ENCODE measurements around the gene TNC. TPM values are rescaled to one million over a fixed set of nuclear protein-coding genes. Genes with fewer than 3 reads are reported as not detected.

The TNC gene
- total RNA-seq, 1 donor from 2014 or later, result 137 TPM

GRCh38 chr9:115103746-115104477, 14.0 kb downstream of the TNC start:
- H3K36me3 ChIP-seq, result no peaks in the 10 kb centered on the region
- intact Hi-C loops (cut with DNase I), result no loop called here
- no peaks in the 10 kb centered on the region for H3K9me3 ChIP-seq
- H3K27me3 ChIP-seq, result no peaks in the 10 kb centered on the region
- DNase-seq (ENCODE audit: low spot score in 2 of 2), result no peak
- TF ChIP-seq, protein P1, sequence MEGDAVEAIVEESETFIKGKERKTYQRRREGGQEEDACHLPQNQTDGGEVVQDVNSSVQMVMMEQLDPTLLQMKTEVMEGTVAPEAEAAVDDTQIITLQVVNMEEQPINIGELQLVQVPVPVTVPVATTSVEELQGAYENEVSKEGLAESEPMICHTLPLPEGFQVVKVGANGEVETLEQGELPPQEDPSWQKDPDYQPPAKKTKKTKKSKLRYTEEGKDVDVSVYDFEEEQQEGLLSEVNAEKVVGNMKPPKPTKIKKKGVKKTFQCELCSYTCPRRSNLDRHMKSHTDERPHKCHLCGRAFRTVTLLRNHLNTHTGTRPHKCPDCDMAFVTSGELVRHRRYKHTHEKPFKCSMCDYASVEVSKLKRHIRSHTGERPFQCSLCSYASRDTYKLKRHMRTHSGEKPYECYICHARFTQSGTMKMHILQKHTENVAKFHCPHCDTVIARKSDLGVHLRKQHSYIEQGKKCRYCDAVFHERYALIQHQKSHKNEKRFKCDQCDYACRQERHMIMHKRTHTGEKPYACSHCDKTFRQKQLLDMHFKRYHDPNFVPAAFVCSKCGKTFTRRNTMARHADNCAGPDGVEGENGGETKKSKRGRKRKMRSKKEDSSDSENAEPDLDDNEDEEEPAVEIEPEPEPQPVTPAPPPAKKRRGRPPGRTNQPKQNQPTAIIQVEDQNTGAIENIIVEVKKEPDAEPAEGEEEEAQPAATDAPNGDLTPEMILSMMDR (IDR thresholded peaks at IDR 0.05), result no peak
- H3K4me3 ChIP-seq, result no peak overlapping the region
- H3K4me1 ChIP-seq, result no peaks in the 10 kb centered on the region
- no peak overlapping the region for H3K27ac ChIP-seq

DNA sequence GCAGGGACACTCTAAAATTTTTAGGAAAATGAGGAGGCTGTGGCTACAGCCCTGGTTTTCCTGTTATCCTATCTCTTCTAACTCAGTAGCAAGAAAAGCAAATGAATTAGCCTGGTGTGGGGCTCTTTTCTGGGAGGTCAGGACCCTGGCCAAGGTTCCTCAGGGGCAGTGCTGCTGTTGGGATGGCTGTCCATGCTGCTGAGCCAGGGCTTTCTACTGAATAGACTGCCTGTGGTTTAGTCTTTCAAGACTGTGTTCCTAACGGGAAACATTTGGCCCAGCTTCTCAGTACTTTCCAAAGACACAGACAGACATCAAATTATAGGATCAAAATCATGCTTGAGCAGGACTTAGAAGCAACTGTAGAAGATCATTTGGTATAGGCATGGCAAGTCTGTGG, 18.1 kb downstream of the TNC start:
- no peak for DNase-seq (ENCODE audit: low spot score in 2 of 2)
- TF ChIP-seq, protein P1 (IDR thresholded peaks at IDR 0.05), result no peak
- Histone ChIP-seq H3K27ac (no peak overlapping the region), H3K27me3 (no peaks in the 10 kb centered on the region), H3K36me3 (no peaks in the 10 kb centered on the region), H3K4me1 (peaks cover 4 to 7% of the 10 kb centered on the region in 2 donors), H3K9me3 (no peaks in the 10 kb centered on the region), H3K4me3 (no peak overlapping the region)
- intact Hi-C loops (cut with DNase I), result no loop called here

DNA sequence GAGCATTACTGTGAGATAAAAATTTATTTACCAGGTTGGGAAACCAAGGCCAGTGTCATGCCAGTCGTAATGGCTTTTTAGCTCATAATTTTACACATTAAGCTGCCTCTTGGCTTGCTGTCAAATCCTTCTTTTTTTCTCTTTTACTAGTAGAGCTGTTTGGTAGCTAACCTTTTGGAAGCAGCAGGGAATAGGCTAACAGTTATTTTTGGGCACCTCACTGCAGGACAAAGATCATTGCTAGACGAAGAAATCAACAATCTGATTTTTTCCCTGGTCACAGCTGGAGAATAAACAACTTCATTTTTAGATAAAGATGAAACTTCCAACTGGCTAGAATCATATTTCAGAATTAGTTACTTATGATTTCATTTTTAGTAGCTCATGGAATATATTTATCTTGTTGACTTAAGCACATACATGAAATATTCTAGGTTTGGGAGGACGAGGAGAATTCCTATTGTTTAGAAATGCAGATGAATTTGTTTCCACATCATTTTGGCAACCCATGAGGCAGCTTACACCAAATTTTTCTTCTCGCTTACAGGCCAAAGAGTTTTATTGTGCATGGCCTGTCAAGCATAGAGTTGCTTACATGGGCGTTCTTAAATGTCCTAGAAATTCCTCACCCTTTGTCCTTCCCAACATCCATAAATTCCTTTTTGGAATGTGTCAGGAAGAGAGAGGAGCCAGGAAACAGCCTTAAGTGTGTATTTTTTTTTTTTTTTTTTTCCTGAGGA, 19.6 kb downstream of the TNC start:
- TF ChIP-seq, protein P1 (IDR thresholded peaks at IDR 0.05), result no peak
- no peak for DNase-seq (ENCODE audit: low spot score in 2 of 2)
- H3K27ac ChIP-seq, result peak overlapping the region in 1 of 2 donors; percentile 30
- no peaks in the 10 kb centered on the region for H3K36me3 ChIP-seq
- H3K4me1 ChIP-seq, result peaks cover 4 to 7% of the 10 kb centered on the region in 2 donors
- intact Hi-C loops (cut with DNase I), result no loop called here
- no peaks in the 10 kb centered on the region for H3K9me3 ChIP-seq
- H3K27me3 ChIP-seq, result no peaks in the 10 kb centered on the region
- no peak overlapping the region for H3K4me3 ChIP-seq

DNA sequence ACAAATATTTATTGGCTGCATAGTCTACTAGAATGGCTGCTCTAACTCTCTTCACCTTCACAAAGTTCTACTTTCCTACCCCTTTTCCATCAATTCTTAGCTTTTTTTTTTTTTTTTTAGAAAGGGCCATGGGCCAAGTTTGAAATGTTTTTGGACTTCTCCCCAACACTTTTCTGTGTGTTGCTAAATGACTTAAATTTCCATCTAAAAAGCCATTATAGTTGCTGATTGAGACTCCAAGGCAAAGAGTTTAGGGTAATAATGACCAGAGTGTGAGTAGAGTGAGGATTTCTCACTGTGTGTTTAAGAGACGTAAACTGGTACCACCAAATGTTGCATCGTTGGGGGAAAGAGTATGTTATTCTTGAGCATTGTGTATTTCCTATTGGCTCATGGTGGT, 24.4 kb downstream of the TNC start:
- intact Hi-C loops (cut with DNase I), result no loop called here
- no peak overlapping the region for H3K27ac ChIP-seq

GRCh38 chr9:115090486-115090885, 27.5 kb downstream of the TNC start:
- TF ChIP-seq, protein P1 (IDR thresholded peaks at IDR 0.05), result no peak
- H3K9me3 ChIP-seq, result no peaks in the 10 kb centered on the region
- intact Hi-C loops (cut with DNase I), result no loop called here
- H3K4me1 ChIP-seq, result no peaks in the 10 kb centered on the region
- peaks cover 0 to 4% of the 10 kb centered on the region in 2 donors for H3K36me3 ChIP-seq
- H3K4me3 ChIP-seq, result no peak overlapping the region
- no peak overlapping the region for H3K27ac ChIP-seq
- DNase-seq (ENCODE audit: low spot score in 2 of 2), result no peak
- no peaks in the 10 kb centered on the region for H3K27me3 ChIP-seq

More for the DNA sequence above, 24.4 kb downstream of the TNC start:
- no peaks in the 10 kb centered on the region for H3K36me3 ChIP-seq
- H3K4me1 ChIP-seq, result peaks cover 4 to 7% of the 10 kb centered on the region in 2 donors
- no peaks in the 10 kb centered on the region for H3K27me3 ChIP-seq
- TF ChIP-seq, protein P1 (IDR thresholded peaks at IDR 0.05), result no peak
- H3K4me3 ChIP-seq, result no peak overlapping the region
- no peak for DNase-seq (ENCODE audit: low spot score in 2 of 2)
- H3K9me3 ChIP-seq, result no peaks in the 10 kb centered on the region
